Loucy (cell line): ENCODE measurements around the gene ANO6.

Experiments used
- EZH2phosphoT487 ChIP-seq: fragments of 200-600 bp; IDR thresholded peaks from 2 replicates; pipeline ENCODE4 v1.6.1; 2018; ENCODE audit warnings: antibody characterized with exemption, mild to moderate bottlenecking, moderate library complexity, borderline replicate concordance
- TF ChIP-seq, protein P1 (sequence below): fragments of 200-600 bp; sonication (generic); conservative IDR thresholded peaks from 2 replicates; pipeline ENCODE4 v1.5.1; 2014; ENCODE audit warnings: mild to moderate bottlenecking, antibody characterized with exemption, low read length

DNA sequence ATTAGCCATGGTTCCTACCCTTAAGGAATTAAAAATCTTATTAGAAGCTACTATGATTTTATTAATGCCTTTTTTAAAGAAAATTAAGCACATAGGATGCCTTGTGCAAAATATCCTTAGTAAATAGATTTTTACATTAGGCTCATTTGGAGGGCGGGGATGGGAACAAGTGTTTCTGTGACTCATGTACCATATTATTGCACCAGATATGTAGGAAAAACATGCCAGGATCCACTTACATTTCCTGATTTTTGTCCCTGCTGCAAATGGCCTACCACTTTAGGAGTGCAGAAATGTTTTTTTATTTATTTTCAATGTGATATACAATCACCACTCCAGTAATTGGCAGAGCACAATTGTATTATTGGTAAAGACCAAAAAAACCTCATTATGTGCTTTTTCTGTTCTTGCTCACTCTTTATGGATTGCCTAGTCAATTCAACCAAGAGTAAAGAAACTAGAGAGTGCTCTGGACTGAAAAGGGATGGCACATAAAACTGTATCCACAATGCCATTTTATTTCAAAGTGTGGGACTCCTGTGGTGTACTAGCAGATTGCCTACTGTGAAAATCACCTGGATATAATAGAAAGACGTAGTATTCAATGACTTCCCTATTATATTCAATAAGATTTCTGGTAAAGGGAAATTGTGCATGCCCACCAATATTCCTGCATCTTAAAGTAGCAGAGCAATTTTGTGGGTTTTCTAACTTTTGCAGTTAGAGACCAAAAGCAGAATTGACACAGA lies 86.9 kb downstream of the ANO6 start:
- TF ChIP-seq, protein P1, sequence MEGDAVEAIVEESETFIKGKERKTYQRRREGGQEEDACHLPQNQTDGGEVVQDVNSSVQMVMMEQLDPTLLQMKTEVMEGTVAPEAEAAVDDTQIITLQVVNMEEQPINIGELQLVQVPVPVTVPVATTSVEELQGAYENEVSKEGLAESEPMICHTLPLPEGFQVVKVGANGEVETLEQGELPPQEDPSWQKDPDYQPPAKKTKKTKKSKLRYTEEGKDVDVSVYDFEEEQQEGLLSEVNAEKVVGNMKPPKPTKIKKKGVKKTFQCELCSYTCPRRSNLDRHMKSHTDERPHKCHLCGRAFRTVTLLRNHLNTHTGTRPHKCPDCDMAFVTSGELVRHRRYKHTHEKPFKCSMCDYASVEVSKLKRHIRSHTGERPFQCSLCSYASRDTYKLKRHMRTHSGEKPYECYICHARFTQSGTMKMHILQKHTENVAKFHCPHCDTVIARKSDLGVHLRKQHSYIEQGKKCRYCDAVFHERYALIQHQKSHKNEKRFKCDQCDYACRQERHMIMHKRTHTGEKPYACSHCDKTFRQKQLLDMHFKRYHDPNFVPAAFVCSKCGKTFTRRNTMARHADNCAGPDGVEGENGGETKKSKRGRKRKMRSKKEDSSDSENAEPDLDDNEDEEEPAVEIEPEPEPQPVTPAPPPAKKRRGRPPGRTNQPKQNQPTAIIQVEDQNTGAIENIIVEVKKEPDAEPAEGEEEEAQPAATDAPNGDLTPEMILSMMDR: no peak
- TF ChIP-seq EZH2phosphoT487: no peak
